NCI-H526 treated with DMSO at 0.1 percent for 48 hours (cell line): Measurements from ENCODE around the gene SORCS2.

Experiments used
- DNase-seq: peaks from one replicate; lab custom pipeline; 2025; lab: John Stamatoyannopoulos, UW

Gene SORCS2

GRCh38 chr4:7304436-7304835, 112.1 kb downstream of the SORCS2 start:
- DNase-seq = no peak

GRCh38 chr4:7306021-7306965, 114.0 kb downstream of the SORCS2 start:
- no peak for DNase-seq

- no peak for DNase-seq
These were observed 114.6 kb downstream of the SORCS2 start for GRCh38 chr4:7306986-7307385.

- DNase-seq = no peak
These were observed 115.2 kb downstream of the SORCS2 start for GRCh38 chr4:7307394-7308099.

GRCh38 chr4:7309181-7309580, 116.8 kb downstream of the SORCS2 start:
- no peak for DNase-seq

GRCh38 chr4:7309636-7310390, 117.5 kb downstream of the SORCS2 start:
- no peak for DNase-seq

GRCh38 chr4:7310451-7310850, 118.1 kb downstream of the SORCS2 start:
- DNase-seq = no peak

GRCh38 chr4:7311205-7311604, 118.9 kb downstream of the SORCS2 start:
- DNase-seq = no peak

- no peak for DNase-seq
These were observed 120.4 kb downstream of the SORCS2 start for GRCh38 chr4:7312691-7313090.

- DNase-seq = no peak
These were observed 121.0 kb downstream of the SORCS2 start for GRCh38 chr4:7313347-7313811.

- DNase-seq = no peak
These were observed 121.7 kb downstream of the SORCS2 start for GRCh38 chr4:7313991-7314390.

- no peak for DNase-seq
These were observed 122.9 kb downstream of the SORCS2 start for GRCh38 chr4:7315286-7315685.

GRCh38 chr4:7315935-7316334, 123.6 kb downstream of the SORCS2 start:
- DNase-seq = no peak

- no peak for DNase-seq
These were observed 126.7 kb downstream of the SORCS2 start for GRCh38 chr4:7319024-7319423.

GRCh38 chr4:7320206-7320797, 128.0 kb downstream of the SORCS2 start:
- DNase-seq = no peak

GRCh38 chr4:7322166-7322991, 130.0 kb downstream of the SORCS2 start:
- DNase-seq = no peak

- no peak for DNase-seq
These were observed 131.1 kb downstream of the SORCS2 start for GRCh38 chr4:7323461-7323871.

- DNase-seq = no peak
These were observed 131.7 kb downstream of the SORCS2 start for GRCh38 chr4:7323872-7324650.

GRCh38 chr4:7324651-7325121, 132.3 kb downstream of the SORCS2 start:
- no peak for DNase-seq

- no peak for DNase-seq
These were observed 133.2 kb downstream of the SORCS2 start for GRCh38 chr4:7325541-7325940.
